Stimulated activated memory B cell treated with anti-CD40 and anti-IgM and Interleukin-4, amounts not matched to agents 10 μg/mL and 1 μg/mL and 100 μg/mL, for 72 hours (primary cell): ENCODE measurements around the gene SOS1.
A peak's percentile ranks its signal among the peaks of the same experiment; 100 is the strongest.

ENCODE experiments used
- ATAC-seq: fragments of 150-1000 bp; cut with Tn5 transposase; 2 replicates; pipeline ENCODE4 v1.10.0; 2021
- H3K27ac Mint-ChIP-seq: one replicate; pipeline ENCODE4 v1.8.0; 2022; ENCODE audit warnings: mild to moderate bottlenecking, mixed read lengths
- H3K27me3 Mint-ChIP-seq: one replicate; pipeline ENCODE4 v1.8.0; 2022; ENCODE audit warnings: mixed read lengths
- H3K36me3 Mint-ChIP-seq: one replicate; pipeline ENCODE4 v1.8.0; 2022; ENCODE audit warnings: mixed read lengths
- H3K4me1 Mint-ChIP-seq: one replicate; pipeline ENCODE4 v1.8.0; 2022; ENCODE audit warnings: mixed read lengths
- H3K4me3 Mint-ChIP-seq: one replicate; pipeline ENCODE4 v1.8.0; 2022; ENCODE audit warnings: mild to moderate bottlenecking, moderate library complexity, mixed read lengths
- H3K9me3 Mint-ChIP-seq: one replicate; pipeline ENCODE4 v1.8.0; 2022; ENCODE audit warnings: mixed read lengths

Gene SOS1

GRCh38 chr2:39124000-39124745 lies 3.3 kb upstream of the SOS1 start:
- H3K36me3 Mint-ChIP-seq: no peaks in the 10 kb centered on the region
- H3K9me3 Mint-ChIP-seq: no peaks in the 10 kb centered on the region
- H3K4me3 Mint-ChIP-seq: peak overlapping the region; percentile 86
- ATAC-seq: peak; percentile 89
- H3K27ac Mint-ChIP-seq: peak overlapping the region; percentile 94
- H3K27me3 Mint-ChIP-seq: no peaks in the 10 kb centered on the region
- peaks cover 47% of the 10 kb centered on the region for H3K4me1 Mint-ChIP-seq

GRCh38 chr2:39123436-39123999 lies 2.7 kb upstream of the SOS1 start:
- no peak for ATAC-seq
- H3K36me3 Mint-ChIP-seq: no peaks in the 10 kb centered on the region
- no peaks in the 10 kb centered on the region for H3K9me3 Mint-ChIP-seq
- no peaks in the 10 kb centered on the region for H3K27me3 Mint-ChIP-seq
- peaks cover 47% of the 10 kb centered on the region for H3K4me1 Mint-ChIP-seq
- H3K4me3 Mint-ChIP-seq: peak overlapping the region; percentile 86
- H3K27ac Mint-ChIP-seq: peak overlapping the region; percentile 94

DNA sequence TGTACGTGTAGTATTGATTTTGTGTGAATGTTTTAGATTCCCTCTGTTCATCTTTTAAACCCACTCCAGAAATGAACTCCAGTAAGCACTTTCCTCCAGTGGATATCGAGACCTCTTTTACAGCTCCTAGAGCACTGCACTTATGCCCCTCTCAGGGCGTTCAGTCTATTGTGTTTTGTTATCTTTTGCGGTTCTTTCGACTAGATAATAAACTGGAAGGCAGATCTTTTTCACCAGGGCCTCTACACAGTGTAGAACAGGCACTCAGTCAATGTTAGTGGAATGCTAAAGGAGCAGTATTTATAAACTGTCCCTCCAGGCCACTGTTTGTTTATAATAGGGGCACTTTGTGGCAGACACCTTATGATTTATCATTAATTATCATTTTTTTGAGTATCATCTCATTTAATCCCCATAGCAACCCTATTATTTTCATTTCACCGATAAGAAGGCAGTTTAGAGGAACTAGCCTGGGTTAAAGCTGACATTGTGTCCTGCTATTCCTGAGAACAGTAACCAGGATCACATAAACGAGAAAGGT lies 742 bp upstream of the SOS1 start:
- no peaks in the 10 kb centered on the region for H3K9me3 Mint-ChIP-seq
- peaks cover 56% of the 10 kb centered on the region for H3K4me1 Mint-ChIP-seq
- peak overlapping the region; percentile 98 for H3K4me3 Mint-ChIP-seq
- no peak for ATAC-seq
- peak overlapping the region; percentile 98 for H3K27ac Mint-ChIP-seq
- H3K27me3 Mint-ChIP-seq: no peaks in the 10 kb centered on the region
- peaks cover under 1% of the 10 kb centered on the region for H3K36me3 Mint-ChIP-seq

- Mint-ChIP-seq H3K36me3 (peaks cover 9% of the 10 kb centered on the region), H3K27me3 (no peaks in the 10 kb centered on the region), H3K4me1 (peaks cover 63% of the 10 kb centered on the region), H3K27ac (peak overlapping the region; percentile 98), H3K9me3 (no peaks in the 10 kb centered on the region), H3K4me3 (peak overlapping the region; percentile 98)
- ATAC-seq: peak; percentile 62
Observed at GRCh38 chr2:39120521-39120770, 405 bp downstream of the SOS1 start.

DNA sequence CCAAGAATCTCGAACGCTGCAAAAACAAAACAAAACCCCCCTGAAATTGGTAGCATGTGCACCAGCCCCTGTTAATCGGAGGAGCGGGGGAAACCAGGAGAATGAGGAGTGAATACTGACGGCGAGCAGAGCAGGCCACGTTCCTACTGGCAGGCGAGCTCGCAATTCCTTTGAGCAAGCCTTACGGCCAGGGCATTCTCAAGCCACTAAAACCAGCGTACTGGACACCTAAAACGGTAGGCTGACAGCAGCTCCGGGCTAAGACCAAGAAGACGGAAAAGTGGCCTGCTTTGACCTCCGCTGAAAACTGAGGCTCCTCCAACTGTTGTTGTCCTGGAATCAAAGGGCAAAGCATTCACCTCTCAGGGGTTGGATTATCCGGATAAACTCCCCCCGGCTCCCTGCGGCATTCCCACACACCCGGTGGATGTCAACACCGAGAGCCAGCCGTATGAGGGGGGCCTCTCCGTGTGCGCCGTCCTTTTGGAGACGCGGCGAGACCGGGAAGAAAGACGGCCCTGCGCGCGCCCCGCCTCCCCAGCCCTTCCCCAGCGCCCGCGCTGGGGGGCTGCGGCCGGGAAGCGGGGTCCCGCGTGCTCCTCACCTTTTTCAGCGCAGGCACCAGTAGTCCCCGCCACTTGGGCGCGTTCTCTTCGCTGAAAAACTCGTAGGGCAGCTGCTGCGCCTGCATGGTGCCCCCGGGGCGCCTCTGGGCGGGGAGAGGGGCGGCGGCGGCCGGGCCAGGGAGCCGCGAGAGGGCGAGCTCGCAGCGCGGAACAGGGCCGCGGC lies 925 bp downstream of the SOS1 start:
- Mint-ChIP-seq H3K27ac (peak overlapping the region; percentile 98), H3K36me3 (peaks cover 11% of the 10 kb centered on the region), H3K9me3 (no peaks in the 10 kb centered on the region), H3K4me1 (peaks cover 60% of the 10 kb centered on the region), H3K27me3 (no peaks in the 10 kb centered on the region), H3K4me3 (peak overlapping the region; percentile 89)
- ATAC-seq: peak; percentile 76

GRCh38 chr2:39118786-39119499 lies 1.9 kb downstream of the SOS1 start:
- H3K9me3 Mint-ChIP-seq: no peaks in the 10 kb centered on the region
- ATAC-seq: no peak
- no peaks in the 10 kb centered on the region for H3K27me3 Mint-ChIP-seq
- peak overlapping the region; percentile 89 for H3K4me3 Mint-ChIP-seq
- peak overlapping the region; percentile 98 for H3K27ac Mint-ChIP-seq
- peaks cover 64% of the 10 kb centered on the region for H3K4me1 Mint-ChIP-seq
- peaks cover 17% of the 10 kb centered on the region for H3K36me3 Mint-ChIP-seq

DNA sequence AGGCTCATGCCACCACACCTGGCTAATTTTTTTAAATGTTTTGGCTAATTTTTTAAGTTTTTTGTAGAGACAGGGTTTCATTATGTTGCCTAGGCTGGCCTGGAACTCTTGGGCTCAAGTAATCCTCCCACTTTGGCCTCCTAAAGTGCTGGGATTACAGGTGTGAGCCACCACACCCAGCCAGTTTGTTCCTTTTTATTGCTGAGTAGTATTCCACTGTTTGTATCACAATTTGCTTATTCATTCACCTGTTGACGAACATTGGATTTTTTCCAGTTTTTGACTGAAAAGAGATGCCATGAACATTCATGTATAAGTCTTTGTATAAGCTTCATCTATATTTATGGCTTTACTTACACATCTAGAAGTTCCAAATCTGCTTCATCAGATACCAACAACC lies 5.3 kb downstream of the SOS1 start:
- ATAC-seq: no peak
- no peak overlapping the region for H3K4me3 Mint-ChIP-seq
- peaks cover 44% of the 10 kb centered on the region for H3K36me3 Mint-ChIP-seq
- no peaks in the 10 kb centered on the region for H3K27me3 Mint-ChIP-seq
- H3K9me3 Mint-ChIP-seq: no peaks in the 10 kb centered on the region
- no peak overlapping the region for H3K27ac Mint-ChIP-seq
- peaks cover 75% of the 10 kb centered on the region for H3K4me1 Mint-ChIP-seq

DNA sequence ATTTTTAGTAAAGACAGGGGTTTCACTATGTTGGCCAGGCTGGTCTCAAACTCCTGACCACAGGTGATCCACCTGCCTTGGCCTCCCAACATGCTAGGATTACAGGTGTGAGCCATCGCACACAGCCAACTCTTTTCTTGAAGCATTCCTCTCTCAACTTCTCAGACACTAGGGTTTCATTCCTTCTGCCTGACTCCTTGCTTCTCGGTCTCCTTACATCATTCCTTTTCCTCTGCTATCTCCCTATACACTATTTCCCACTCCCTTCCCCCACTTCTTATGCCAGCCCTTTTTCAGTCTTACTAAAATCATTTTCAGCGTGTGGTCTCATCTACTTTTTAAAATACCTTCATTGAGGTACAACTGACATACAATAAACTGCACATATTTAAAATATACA lies 6.1 kb downstream of the SOS1 start:
- Mint-ChIP-seq H3K4me1 (peaks cover 83% of the 10 kb centered on the region), H3K9me3 (no peaks in the 10 kb centered on the region), H3K27ac (no peak overlapping the region), H3K27me3 (no peaks in the 10 kb centered on the region), H3K4me3 (no peak overlapping the region), H3K36me3 (peaks cover 44% of the 10 kb centered on the region)
- ATAC-seq: no peak

DNA sequence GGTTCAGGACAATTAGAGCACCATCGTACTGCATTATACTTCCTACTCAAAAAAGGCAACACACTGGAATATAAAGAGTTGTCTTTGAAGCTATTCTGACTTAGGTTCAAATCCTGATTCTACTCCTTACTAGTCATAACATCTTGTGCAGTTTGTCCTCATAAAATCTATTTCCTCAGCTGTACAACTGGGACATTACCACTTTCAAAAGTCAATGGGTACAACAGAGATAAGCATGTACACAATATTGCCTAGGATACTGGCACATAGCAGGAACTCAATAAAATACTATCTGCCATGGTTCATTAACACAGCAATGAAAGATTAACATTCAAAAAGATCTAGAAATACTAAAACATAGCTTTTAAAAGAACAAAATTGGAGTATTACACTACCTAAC lies 11.3 kb downstream of the SOS1 start:
- Mint-ChIP-seq H3K4me3 (no peak overlapping the region), H3K27ac (peak overlapping the region; percentile 40), H3K27me3 (no peaks in the 10 kb centered on the region), H3K4me1 (peaks cover 64% of the 10 kb centered on the region), H3K36me3 (peaks cover 28% of the 10 kb centered on the region), H3K9me3 (no peaks in the 10 kb centered on the region)
- no peak for ATAC-seq

DNA sequence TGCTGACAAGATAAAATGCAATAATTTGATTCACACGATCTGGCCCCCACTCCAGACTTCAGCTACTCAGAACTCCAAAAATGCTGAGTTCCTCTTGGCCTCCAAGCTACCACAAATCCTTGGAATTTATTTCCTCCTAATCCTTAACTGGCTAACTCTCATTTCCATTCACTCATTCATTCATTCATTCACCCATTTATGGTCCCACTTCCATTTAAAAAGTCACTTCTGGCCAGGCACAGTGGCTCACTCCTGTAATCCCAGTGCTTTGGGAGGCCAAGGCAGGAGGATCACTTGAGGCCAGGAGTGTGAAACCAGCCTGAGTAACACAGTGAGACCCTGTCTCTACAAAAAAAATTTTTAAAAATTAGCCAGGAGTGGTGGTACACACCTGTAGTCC lies 12.5 kb downstream of the SOS1 start:
- H3K27ac Mint-ChIP-seq: peak overlapping the region; percentile 2
- H3K4me3 Mint-ChIP-seq: no peak overlapping the region
- peaks cover 31% of the 10 kb centered on the region for H3K36me3 Mint-ChIP-seq
- H3K27me3 Mint-ChIP-seq: no peaks in the 10 kb centered on the region
- peaks cover 59% of the 10 kb centered on the region for H3K4me1 Mint-ChIP-seq
- H3K9me3 Mint-ChIP-seq: no peaks in the 10 kb centered on the region
- no peak for ATAC-seq

GRCh38 chr2:39107724-39108273 lies 13.1 kb downstream of the SOS1 start:
- no peak overlapping the region for H3K4me3 Mint-ChIP-seq
- H3K36me3 Mint-ChIP-seq: peaks cover 32% of the 10 kb centered on the region
- H3K4me1 Mint-ChIP-seq: peaks cover 60% of the 10 kb centered on the region
- peak overlapping the region; percentile 2 for H3K27ac Mint-ChIP-seq
- H3K27me3 Mint-ChIP-seq: no peaks in the 10 kb centered on the region
- H3K9me3 Mint-ChIP-seq: no peaks in the 10 kb centered on the region
- ATAC-seq: no peak

DNA sequence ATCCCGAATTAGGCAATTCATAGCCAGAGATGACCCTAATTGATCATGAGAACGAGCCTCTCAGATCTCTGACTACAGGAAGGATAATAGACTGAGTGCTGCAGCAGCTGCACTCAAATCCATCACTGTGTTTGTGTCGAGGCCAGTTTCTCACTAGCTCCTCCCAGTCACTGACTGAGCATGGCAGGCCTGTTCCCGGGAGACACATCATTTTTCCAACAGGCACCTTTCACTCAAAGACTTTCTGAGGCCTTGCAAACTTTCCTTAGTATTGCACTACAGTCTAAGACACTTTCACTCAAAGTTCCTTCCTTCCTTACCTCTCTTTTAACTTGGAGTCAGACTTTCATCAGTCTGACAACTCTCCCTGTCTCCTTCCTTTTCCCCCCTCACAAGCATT lies 13.7 kb downstream of the SOS1 start:
- Mint-ChIP-seq H3K27ac (peak overlapping the region; percentile 2), H3K4me1 (peaks cover 53% of the 10 kb centered on the region), H3K36me3 (peaks cover 30% of the 10 kb centered on the region), H3K4me3 (no peak overlapping the region), H3K9me3 (no peaks in the 10 kb centered on the region), H3K27me3 (no peaks in the 10 kb centered on the region)
- no peak for ATAC-seq

GRCh38 chr2:39099870-39100728 lies 20.8 kb downstream of the SOS1 start:
- ATAC-seq: peak; percentile 73
- Mint-ChIP-seq H3K9me3 (no peaks in the 10 kb centered on the region), H3K4me3 (no peak overlapping the region), H3K36me3 (peaks cover 32% of the 10 kb centered on the region), H3K27ac (peak overlapping the region; percentile 45), H3K27me3 (no peaks in the 10 kb centered on the region), H3K4me1 (peaks cover 42% of the 10 kb centered on the region)

- peaks cover 46% of the 10 kb centered on the region for H3K4me1 Mint-ChIP-seq
- no peak overlapping the region for H3K4me3 Mint-ChIP-seq
- H3K36me3 Mint-ChIP-seq: peaks cover 30% of the 10 kb centered on the region
- H3K27ac Mint-ChIP-seq: peak overlapping the region; percentile 45
- ATAC-seq: no peak
- H3K9me3 Mint-ChIP-seq: no peaks in the 10 kb centered on the region
- H3K27me3 Mint-ChIP-seq: no peaks in the 10 kb centered on the region
Observed at GRCh38 chr2:39099310-39099869, 21.5 kb downstream of the SOS1 start.
